ENCODE data around the gene PRC1.

- no peak for TF ChIP-seq EZH2 (IDR thresholded peaks at IDR 0.05; ENCODE audit: insufficient read depth, poor library complexity, severe bottlenecking)
- TF ChIP-seq EZH2phosphoT487 (IDR thresholded peaks at IDR 0.05; ENCODE audit: insufficient read depth, low read depth), result no peak
These were observed 22.2 kb downstream of the PRC1 start for GRCh38 chr15:90972133-90972532.
